KMS-11 (cell line): ENCODE data around the gene SLC12A7.

Experiments
- H2AFZ ChIP-seq: fragments of 200-600 bp; sonication (generic); 2 replicates; pipeline ENCODE4 v1.6.1; 2016; ENCODE audit warnings: antibody characterized with exemption, mixed run types, low read depth
- H3K27ac ChIP-seq: fragments of 200-600 bp; sonication (generic); 2 replicates; pipeline ENCODE4 v1.6.1; 2016; ENCODE audit warnings: mild to moderate bottlenecking, mixed run types
- H3K27me3 ChIP-seq: fragments of 200-600 bp; sonication (generic); 2 replicates; pipeline ENCODE4 v1.6.1; 2017; ENCODE audit warnings: mild to moderate bottlenecking, low read depth, mixed run types, moderate library complexity; ENCODE audit not compliant: insufficient read depth
- H3K36me3 ChIP-seq: fragments of 200-600 bp; sonication (generic); 2 replicates; pipeline ENCODE4 v1.6.1; 2017; ENCODE audit warnings: mild to moderate bottlenecking, mixed run types; ENCODE audit not compliant: insufficient read depth
- H3K4me1 ChIP-seq: fragments of 200-600 bp; sonication (generic); 2 replicates; pipeline ENCODE4 v1.6.1; 2016; ENCODE audit warnings: mild to moderate bottlenecking, low read depth, mixed run types; ENCODE audit not compliant: poor library complexity, severe bottlenecking
- H3K4me2 ChIP-seq: fragments of 200-600 bp; sonication (generic); 2 replicates; pipeline ENCODE4 v1.7.0; 2016; ENCODE audit warnings: mild to moderate bottlenecking, mixed run types
- H3K4me3 ChIP-seq: fragments of 200-600 bp; sonication (generic); IDR thresholded peaks from 2 replicates; pipeline ENCODE4 v1.6.1; 2017; ENCODE audit warnings: low read depth, low read length, mixed read lengths; ENCODE audit not compliant: insufficient read depth
- H3K79me2 ChIP-seq: fragments of 200-600 bp; sonication (generic); 2 replicates; pipeline ENCODE4 v1.6.1; 2016; ENCODE audit warnings: low read depth, mixed run types; ENCODE audit not compliant: insufficient read depth
- H3K9ac ChIP-seq: fragments of 200-600 bp; sonication (generic); 2 replicates; pipeline ENCODE4 v1.6.1; 2016; ENCODE audit warnings: mild to moderate bottlenecking, mixed run types
- H4K20me1 ChIP-seq: fragments of 200-600 bp; sonication (generic); 2 replicates; pipeline ENCODE4 v1.6.1; 2016; ENCODE audit warnings: mild to moderate bottlenecking, mixed run types; ENCODE audit not compliant: insufficient read depth
- TF ChIP-seq, protein P1 (sequence below): fragments of 200-600 bp; sonication (generic); conservative IDR thresholded peaks from 2 replicates; pipeline ENCODE4 v1.6.1; 2017; ENCODE audit warnings: low read depth, mild to moderate bottlenecking, antibody characterized with exemption, low read length, moderate library complexity, mixed read lengths

SLC12A7 gene

DNA sequence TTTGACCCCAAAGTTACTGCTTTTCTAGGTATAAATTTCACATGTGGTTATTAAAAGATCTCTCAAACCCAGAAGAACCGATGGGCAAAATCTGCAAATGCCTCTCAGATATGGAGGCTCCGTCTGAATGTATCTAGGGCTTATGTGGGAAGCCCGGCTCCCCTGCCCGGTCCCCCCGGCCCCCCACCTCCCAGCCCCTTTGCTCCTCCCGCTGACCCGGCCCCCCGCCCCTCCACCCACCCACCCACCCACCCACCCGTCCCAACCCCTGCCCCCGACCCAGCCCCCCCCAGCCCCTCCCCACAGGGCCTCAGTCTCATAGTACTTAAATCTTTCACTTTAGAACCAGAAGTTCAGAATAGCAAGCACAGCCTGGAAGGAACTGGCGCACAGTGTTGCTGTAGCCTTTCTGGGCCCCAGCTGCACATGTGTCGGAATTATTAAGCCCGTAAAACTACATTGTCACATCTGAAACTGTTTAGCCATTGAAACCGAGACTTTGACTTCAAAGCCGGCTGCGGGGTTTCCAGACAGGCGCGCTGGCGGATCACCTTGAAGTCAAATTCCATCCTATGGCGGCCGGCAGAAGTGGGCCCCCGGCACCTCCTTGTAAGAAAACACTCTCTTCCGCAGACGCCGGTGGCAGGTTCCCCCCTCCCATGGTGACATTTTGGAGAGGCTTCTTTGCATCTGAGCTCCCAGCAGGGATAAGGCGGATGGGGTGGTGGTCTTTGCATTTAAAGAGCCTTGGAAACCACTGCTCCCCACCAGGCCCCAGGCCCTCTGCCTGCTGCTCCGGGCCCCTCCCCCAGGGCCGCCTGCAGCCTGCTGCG is 90.5 kb downstream of the SLC12A7 start:
- Histone ChIP-seq H3K36me3 (peaks cover 3% of the 10 kb centered on the region; the same call in 1 of the 2 replicates), H2AFZ (0 out of 2 replicates have a peak overlapping the region, but pooled peaks have one; percentile 36), H3K9ac (peak overlapping the region; percentile 74), H3K27me3 (no peaks in the 10 kb centered on the region), H3K79me2 (peaks cover 45% of the 10 kb centered on the region), H3K4me1 (peaks cover 54% of the 10 kb centered on the region), H3K4me2 (peak overlapping the region; percentile 100), H4K20me1 (no peaks in the 10 kb centered on the region), H3K27ac (peak overlapping the region; percentile 97), H3K4me3 (no peak overlapping the region)
- TF ChIP-seq, protein P1, sequence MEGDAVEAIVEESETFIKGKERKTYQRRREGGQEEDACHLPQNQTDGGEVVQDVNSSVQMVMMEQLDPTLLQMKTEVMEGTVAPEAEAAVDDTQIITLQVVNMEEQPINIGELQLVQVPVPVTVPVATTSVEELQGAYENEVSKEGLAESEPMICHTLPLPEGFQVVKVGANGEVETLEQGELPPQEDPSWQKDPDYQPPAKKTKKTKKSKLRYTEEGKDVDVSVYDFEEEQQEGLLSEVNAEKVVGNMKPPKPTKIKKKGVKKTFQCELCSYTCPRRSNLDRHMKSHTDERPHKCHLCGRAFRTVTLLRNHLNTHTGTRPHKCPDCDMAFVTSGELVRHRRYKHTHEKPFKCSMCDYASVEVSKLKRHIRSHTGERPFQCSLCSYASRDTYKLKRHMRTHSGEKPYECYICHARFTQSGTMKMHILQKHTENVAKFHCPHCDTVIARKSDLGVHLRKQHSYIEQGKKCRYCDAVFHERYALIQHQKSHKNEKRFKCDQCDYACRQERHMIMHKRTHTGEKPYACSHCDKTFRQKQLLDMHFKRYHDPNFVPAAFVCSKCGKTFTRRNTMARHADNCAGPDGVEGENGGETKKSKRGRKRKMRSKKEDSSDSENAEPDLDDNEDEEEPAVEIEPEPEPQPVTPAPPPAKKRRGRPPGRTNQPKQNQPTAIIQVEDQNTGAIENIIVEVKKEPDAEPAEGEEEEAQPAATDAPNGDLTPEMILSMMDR: no peak

DNA sequence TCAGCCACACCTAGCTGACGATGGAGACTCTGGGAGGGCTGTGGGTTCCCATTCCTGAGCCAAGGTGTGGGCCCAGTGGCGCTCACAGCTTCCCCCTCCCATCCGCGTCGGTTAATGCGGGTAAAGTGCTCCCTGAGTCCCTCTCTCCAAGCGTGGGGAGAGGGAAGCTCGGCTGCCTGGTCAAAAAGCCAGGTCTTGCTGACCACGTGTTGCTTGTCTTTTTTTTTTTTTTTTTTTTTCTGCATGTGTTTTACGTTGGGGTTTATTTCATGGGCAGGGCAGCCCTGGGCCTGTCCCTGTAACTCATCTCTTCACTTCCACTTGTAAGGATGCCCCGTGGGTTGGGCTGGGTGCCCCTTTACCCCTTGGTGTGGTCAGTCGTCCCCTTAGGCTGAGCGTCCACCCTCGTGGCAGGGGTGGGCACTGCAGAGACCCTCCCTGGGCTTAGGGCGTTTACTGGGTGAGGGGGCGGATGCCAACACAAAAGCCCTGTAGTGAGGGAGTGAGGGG is 91.4 kb downstream of the SLC12A7 start:
- Histone ChIP-seq H3K27me3 (no peaks in the 10 kb centered on the region), H3K36me3 (peaks cover 6% of the 10 kb centered on the region; the same call in 1 of the 2 replicates), H2AFZ (no peak overlapping the region), H4K20me1 (no peaks in the 10 kb centered on the region), H3K79me2 (peaks cover 53% of the 10 kb centered on the region), H3K27ac (peak overlapping the region; percentile 97), H3K4me1 (peaks cover 59% of the 10 kb centered on the region), H3K4me2 (peak overlapping the region; percentile 100), H3K4me3 (no peak overlapping the region), H3K9ac (peak overlapping the region; percentile 74)
- TF ChIP-seq, protein P1: no peak

DNA sequence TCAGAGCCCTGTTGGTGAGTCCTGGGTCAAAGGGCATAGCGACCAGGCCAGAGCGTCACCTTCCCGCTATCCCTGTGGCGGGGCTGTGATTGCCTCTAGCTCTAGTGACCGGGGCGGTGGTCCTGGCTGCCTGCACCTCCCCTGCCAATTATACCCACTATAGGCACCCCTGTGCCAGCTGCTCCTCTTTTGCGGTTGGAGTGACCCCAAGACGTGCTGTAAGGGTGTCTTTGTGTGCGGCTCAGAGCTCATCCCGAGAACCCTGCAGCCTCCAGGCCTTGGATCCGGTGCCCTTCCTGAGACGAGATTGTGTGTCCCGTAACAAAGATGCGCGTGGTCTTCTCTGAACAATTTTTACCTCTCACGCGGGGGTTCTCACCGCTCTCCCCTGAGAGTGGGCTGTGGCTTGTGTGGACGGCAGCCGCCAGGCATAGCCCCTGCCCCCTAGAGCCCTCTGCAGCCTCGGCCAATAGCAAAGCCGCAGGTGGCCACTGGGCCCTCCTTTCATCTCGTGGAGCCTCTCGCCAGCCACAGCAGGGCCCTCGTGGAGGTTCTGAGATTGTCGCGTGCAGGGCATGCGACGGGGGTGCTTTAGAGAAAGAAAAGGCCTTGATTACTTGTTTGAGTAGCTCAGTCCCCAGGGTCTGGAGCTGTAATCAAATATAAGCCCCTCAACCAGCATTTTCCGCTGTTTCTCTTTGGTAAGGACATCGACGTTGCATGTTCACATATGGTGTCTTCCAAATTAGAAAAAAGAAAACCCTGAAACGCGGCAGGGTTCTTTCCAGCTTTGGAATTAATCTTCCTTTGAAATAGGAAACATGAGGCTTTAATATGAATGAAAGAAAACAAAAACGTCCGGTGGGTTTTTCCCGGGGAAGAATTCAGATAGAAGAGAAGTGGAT is 92.6 kb downstream of the SLC12A7 start:
- TF ChIP-seq, protein P1: no peak
- Histone ChIP-seq H3K27ac (peak overlapping the region; percentile 97), H3K9ac (peak overlapping the region; percentile 74; the same call in 1 of the 2 replicates)

DNA sequence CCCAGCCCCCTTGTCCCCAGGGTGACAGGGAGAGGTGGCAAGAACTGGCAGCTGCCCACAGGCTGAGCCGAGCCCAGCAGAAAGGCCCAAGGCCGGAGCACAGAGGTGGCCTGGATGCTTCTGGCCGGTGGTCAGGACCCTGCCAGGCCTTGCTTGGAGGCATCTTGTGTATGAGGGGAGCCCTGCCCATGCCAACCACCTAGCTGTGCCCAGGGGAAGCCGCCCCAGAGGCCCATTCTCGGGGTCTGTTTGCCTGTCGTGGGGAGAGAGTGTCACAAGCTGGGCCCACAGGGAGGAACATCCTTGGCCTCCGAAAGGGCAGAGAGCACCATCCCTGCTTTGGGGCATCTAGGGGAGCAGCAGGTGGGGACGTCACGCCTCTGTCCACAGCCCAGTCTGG is 93.3 kb downstream of the SLC12A7 start:
- Histone ChIP-seq H3K79me2 (peaks cover 72% of the 10 kb centered on the region), H3K4me3 (no peak overlapping the region), H3K9ac (no peak overlapping the region; the same call in 1 of the 2 replicates), H3K27ac (peak overlapping the region; percentile 97; the same call in 1 of the 2 replicates), H4K20me1 (0 out of 2 replicates have a peak, but pooled peaks cover 11% of the 10 kb centered on the region), H2AFZ (no peak overlapping the region), H3K36me3 (peaks cover 16% of the 10 kb centered on the region; the same call in 1 of the 2 replicates), H3K27me3 (no peaks in the 10 kb centered on the region), H3K4me1 (peaks cover 64% of the 10 kb centered on the region), H3K4me2 (peak overlapping the region; percentile 100)
- TF ChIP-seq, protein P1: no peak

More for the DNA sequence above, 92.6 kb downstream of the SLC12A7 start:
- no peaks in the 10 kb centered on the region for H3K27me3 ChIP-seq
- peaks cover 65% of the 10 kb centered on the region for H3K79me2 ChIP-seq
- H4K20me1 ChIP-seq: 0 out of 2 replicates have a peak, but pooled peaks cover 4% of the 10 kb centered on the region
- H3K36me3 ChIP-seq: peaks cover 16% of the 10 kb centered on the region; the same call in 1 of the 2 replicates
- no peak overlapping the region for H3K4me3 ChIP-seq
- peaks cover 64% of the 10 kb centered on the region for H3K4me1 ChIP-seq
- no peak overlapping the region for H2AFZ ChIP-seq
- peak overlapping the region; percentile 100 for H3K4me2 ChIP-seq
